Skeletal muscle tissue (tissue), 4 donors: Measurements from ENCODE around the gene RNF144A. TPM values are rescaled to one million over a fixed set of nuclear protein-coding genes. Genes with fewer than 3 reads are reported as not detected.

Experiments
- H3K27ac ChIP-seq: one replicate; pipeline ENCODE4 v1.7.0; 2013; ENCODE audit warnings: mild to moderate bottlenecking, low read depth, low read length, inconsistent platforms
- H3K27me3 ChIP-seq, 3 donors: one replicate each; pipeline ENCODE4 v1.7.0; 2013; ENCODE audit warnings: low read length in 3 of 3; ENCODE audit not compliant: control insufficient read depth in 3 of 3, insufficient read depth in 3 of 3
- H3K36me3 ChIP-seq, 3 donors: one replicate each; pipeline ENCODE4 v1.7.0; 2013; ENCODE audit warnings: low read length in 3 of 3; ENCODE audit not compliant: control insufficient read depth in 3 of 3, insufficient read depth in 3 of 3
- H3K4me1 ChIP-seq, 3 donors: one replicate each; pipeline ENCODE4 v1.7.0; 2013; ENCODE audit warnings: low read length in 3 of 3, mild to moderate bottlenecking in 3 of 3; ENCODE audit not compliant: control insufficient read depth in 3 of 3, insufficient read depth in 3 of 3
- H3K4me3 ChIP-seq, 3 donors: one replicate each; pipeline ENCODE4 v1.7.0; 2013; ENCODE audit warnings: low read length in 3 of 3
- H3K9ac ChIP-seq, 3 donors: one replicate each; pipeline ENCODE4 v1.7.0; 2013; ENCODE audit warnings: low read length in 3 of 3, mild to moderate bottlenecking in 3 of 3, moderate library complexity in 2 of 3, low read depth in 1 of 3
- H3K9me3 ChIP-seq, 3 donors: one replicate each; pipeline ENCODE4 v1.7.0; 2013; ENCODE audit warnings: low read length in 3 of 3; ENCODE audit not compliant: control insufficient read depth in 3 of 3
- total RNA-seq: library from RNA; depleted of rRNA; stranded (reverse); fragments of >200 nt; gene quantifications from one replicate; pipeline ENCODE4 v1.2.3, GENCODE V29; 2014
- donor health status: Osteomylitis.

The RNF144A gene
- total RNA-seq, 1 donor from 2014 or later: 16.2 TPM

GRCh38 chr2:7077660-7078267, 160.6 kb downstream of the RNF144A start:
- H3K27me3 ChIP-seq: no peaks in the 10 kb centered on the region
- H3K4me3 ChIP-seq: no peak overlapping the region
- H3K27ac ChIP-seq: peak overlapping the region; percentile 48
- H3K36me3 ChIP-seq: no peaks in the 10 kb centered on the region
- no peaks in the 10 kb centered on the region for H3K9me3 ChIP-seq
- H3K9ac ChIP-seq: no peak overlapping the region
- peaks cover 0 to 2% (median 0%) of the 10 kb centered on the region in 3 donors for H3K4me1 ChIP-seq

GRCh38 chr2:7083580-7084509, 166.6 kb downstream of the RNF144A start:
- no peaks in the 10 kb centered on the region for H3K27me3 ChIP-seq
- H3K4me1 ChIP-seq: no peaks in the 10 kb centered on the region
- H3K4me3 ChIP-seq: no peak overlapping the region
- peaks cover 0 to 2% (median 0%) of the 10 kb centered on the region in 3 donors for H3K9me3 ChIP-seq
- H3K36me3 ChIP-seq: no peaks in the 10 kb centered on the region
- H3K9ac ChIP-seq: no peak overlapping the region
- no peak overlapping the region for H3K27ac ChIP-seq

GRCh38 chr2:7084601-7085000, 167.4 kb downstream of the RNF144A start:
- Histone ChIP-seq H3K9ac (no peak overlapping the region), H3K9me3 (peaks cover 0 to 2% (median 0%) of the 10 kb centered on the region in 3 donors), H3K4me3 (no peak overlapping the region), H3K27me3 (no peaks in the 10 kb centered on the region), H3K4me1 (no peaks in the 10 kb centered on the region), H3K36me3 (no peaks in the 10 kb centered on the region), H3K27ac (no peak overlapping the region)

GRCh38 chr2:7089284-7089683, 172.1 kb downstream of the RNF144A start:
- no peak overlapping the region for H3K9ac ChIP-seq
- no peak overlapping the region for H3K4me3 ChIP-seq
- no peak overlapping the region for H3K27ac ChIP-seq
- H3K27me3 ChIP-seq: no peaks in the 10 kb centered on the region
- no peaks in the 10 kb centered on the region for H3K4me1 ChIP-seq
- H3K36me3 ChIP-seq: no peaks in the 10 kb centered on the region
- H3K9me3 ChIP-seq: no peaks in the 10 kb centered on the region

- Histone ChIP-seq H3K9me3 (no peaks in the 10 kb centered on the region), H3K4me1 (no peaks in the 10 kb centered on the region), H3K36me3 (no peaks in the 10 kb centered on the region), H3K27me3 (no peaks in the 10 kb centered on the region), H3K27ac (no peak overlapping the region), H3K9ac (no peak overlapping the region), H3K4me3 (no peak overlapping the region)
Observed at GRCh38 chr2:7089898-7090510, 172.8 kb downstream of the RNF144A start.

- Histone ChIP-seq H3K9ac (no peak overlapping the region), H3K4me3 (no peak overlapping the region), H3K27ac (no peak overlapping the region), H3K27me3 (no peaks in the 10 kb centered on the region), H3K4me1 (peaks cover 4 to 6% (median 4%) of the 10 kb centered on the region in 3 donors), H3K36me3 (no peaks in the 10 kb centered on the region), H3K9me3 (no peaks in the 10 kb centered on the region)
Observed at GRCh38 chr2:7093376-7093775, 176.2 kb downstream of the RNF144A start.

Other genes with a start within 250 kb of the RNF144A start
- gene CMPK2, start 51.5 kb upstream of the RNF144A start, total RNA-seq: 4.2 TPM
- 6.8 TPM for gene RSAD2, start 39.6 kb upstream of the RNF144A start, total RNA-seq